ENCODE results near the gene TAGLN3. TPM values are rescaled to one million over a fixed set of nuclear protein-coding genes. Genes with fewer than 3 reads are reported as not detected.
A peak's percentile ranks its signal among the peaks of the same experiment; 100 is the strongest.

Gene TAGLN3
- under 1 TPM; 0.78 to 0.85 TPM for total RNA-seq

DNA sequence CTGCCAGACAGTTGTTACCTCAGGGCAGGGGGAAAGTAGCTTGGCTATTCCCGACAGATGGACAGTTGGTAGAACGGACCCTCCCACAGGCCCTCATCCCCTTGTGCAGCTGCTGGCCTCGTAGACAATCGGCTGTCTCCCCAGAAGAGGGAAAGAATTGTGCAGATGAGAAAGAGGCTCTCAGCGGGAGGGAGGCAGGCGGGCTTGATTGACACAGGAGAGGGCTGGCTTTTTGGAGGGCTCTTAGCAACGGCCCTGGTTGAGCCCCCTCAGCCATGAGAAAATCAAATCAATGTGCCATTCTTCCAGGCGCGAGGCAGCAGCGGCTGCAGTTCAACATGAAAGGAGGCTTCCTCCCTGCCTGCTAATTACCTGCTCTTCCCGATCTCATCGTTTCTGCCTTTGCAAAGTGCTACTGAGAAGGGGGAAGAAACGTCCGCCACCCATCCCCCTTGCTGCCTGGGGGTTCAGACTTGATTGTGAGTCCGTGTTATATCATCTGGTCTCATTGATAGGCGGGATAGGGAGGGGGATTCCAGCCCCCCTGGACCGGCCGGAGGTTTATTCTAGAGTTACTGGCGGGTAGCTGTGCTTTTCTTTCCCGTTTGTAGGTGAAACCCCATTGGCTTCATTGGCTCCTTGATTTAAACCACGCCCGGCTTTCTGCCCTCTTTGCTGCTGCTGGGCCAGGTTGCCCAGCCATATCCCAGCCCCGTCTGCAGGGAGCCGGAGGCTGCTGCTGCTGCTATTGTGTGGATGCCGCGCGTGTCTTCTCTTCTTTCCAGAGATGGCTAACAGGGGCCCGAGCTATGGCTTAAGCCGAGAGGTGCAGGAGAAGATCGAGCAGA, at the start of gene TAGLN3:
TSS of gene TAGLN3 (plus strand) at position 287 of the 848 bp plus-strand sequence. CDS start at position 788, 501 bp downstream.
- H3K36me3 Mint-ChIP-seq = no peaks in the 10 kb centered on the region
- H3K27ac Mint-ChIP-seq = no peak within 1 kb of the TSS
- no peak for DNase-seq
- intact Hi-C loops (cut with micrococcal nuclease) = no loop called here
- ChIA-PET CTCF (interaction anchor here (0.9 to 8.5 kb wide), 4 partner anchors 10 to 15 kb away, joined by 3 to 90 read pairs (median 42); no protein-coding TSS in a partner anchor), POLR2A (no interaction called here)
- H3K4me3 Mint-ChIP-seq = peak within 1 kb of the TSS; percentile 34
- no peaks in the 10 kb centered on the region for H3K27me3 Mint-ChIP-seq
- no peaks in the 10 kb centered on the region for H3K9me3 Mint-ChIP-seq
- H3K4me1 Mint-ChIP-seq (ENCODE audit: low read depth) = peaks cover 39% of the 10 kb centered on the region

DNA sequence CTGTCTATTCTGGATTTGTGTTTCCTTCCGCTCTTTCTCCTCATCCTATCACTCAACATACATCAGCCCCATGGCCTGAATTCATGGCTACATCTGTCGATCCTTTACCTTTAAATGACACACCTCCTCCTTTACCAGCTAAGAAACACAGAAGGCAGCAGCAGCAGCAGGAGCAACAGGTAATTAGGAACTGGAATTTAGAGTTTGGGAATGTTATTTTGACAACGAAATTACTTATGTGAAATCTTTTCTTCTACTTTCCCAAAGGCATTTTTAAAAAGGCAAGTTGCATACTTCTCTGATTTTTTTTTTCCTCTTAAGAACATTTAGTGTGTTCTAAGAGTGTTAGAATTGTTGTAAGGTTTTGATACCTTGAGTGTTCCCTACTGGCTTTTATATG, 49.0 kb upstream of the TAGLN3 start:
- H3K27me3 Mint-ChIP-seq = no peaks in the 10 kb centered on the region
- POLR2A ChIA-PET = no interaction called here
- H3K9me3 Mint-ChIP-seq = no peaks in the 10 kb centered on the region
- H3K36me3 Mint-ChIP-seq = no peaks in the 10 kb centered on the region
- H3K4me3 Mint-ChIP-seq = no peak overlapping the region
- CTCF ChIA-PET = no interaction called here
- H3K4me1 Mint-ChIP-seq (ENCODE audit: low read depth) = no peaks in the 10 kb centered on the region
- no peak overlapping the region for H3K27ac Mint-ChIP-seq
- no peak for DNase-seq
- intact Hi-C loops (cut with micrococcal nuclease) = no loop called here

DNA sequence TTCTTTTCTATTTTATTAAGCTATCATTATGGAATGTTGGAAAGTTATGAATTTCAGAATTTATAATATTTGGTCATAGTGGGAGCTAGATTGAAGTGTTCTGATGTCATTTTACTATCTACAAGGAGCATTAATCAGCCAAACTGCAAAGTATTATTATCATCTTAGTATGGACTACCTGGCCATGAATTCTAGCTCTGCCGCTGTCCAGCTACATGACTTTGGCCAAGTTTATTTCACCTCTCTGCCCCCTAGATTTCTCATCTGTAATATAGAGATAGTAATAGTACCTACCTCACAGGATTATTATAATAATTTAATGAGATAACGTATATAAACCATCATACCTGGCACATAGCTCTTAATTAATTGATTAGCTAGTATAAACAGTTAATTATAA, 47.7 kb upstream of the TAGLN3 start:
- no peak for DNase-seq
- H3K27ac Mint-ChIP-seq = no peak overlapping the region
- H3K36me3 Mint-ChIP-seq = no peaks in the 10 kb centered on the region
- H3K4me1 Mint-ChIP-seq (ENCODE audit: low read depth) = no peaks in the 10 kb centered on the region
- H3K27me3 Mint-ChIP-seq = no peaks in the 10 kb centered on the region
- CTCF ChIA-PET = interaction anchor here (0.6 to 2.0 kb wide), 3 partner anchors 91 to 515 kb away, joined by 3 to 4 read pairs (median 3); no protein-coding TSS in a partner anchor
- intact Hi-C loops (cut with micrococcal nuclease) = no loop called here
- no peak overlapping the region for H3K4me3 Mint-ChIP-seq
- POLR2A ChIA-PET = no interaction called here
- no peaks in the 10 kb centered on the region for H3K9me3 Mint-ChIP-seq

DNA sequence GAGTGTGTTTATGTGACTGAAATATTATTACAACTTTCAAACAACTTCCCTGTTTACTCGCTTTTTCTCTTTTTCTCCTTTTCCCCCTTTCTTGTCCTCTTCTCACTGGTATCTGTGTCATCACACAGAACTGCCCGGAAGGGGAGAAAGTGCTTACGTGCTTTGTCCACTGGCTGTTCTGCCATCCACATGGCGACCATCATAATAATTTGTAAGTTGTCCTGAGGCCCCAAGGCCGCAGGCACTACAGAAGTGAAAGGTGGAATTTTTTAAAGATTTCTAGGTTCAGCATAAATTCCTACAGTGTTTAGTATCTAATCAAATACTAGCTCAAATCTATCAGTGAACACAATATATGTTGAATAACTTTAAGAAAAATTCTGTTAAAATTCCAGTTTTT, 46.6 kb upstream of the TAGLN3 start:
- intact Hi-C loops (cut with micrococcal nuclease) = no loop called here

DNA sequence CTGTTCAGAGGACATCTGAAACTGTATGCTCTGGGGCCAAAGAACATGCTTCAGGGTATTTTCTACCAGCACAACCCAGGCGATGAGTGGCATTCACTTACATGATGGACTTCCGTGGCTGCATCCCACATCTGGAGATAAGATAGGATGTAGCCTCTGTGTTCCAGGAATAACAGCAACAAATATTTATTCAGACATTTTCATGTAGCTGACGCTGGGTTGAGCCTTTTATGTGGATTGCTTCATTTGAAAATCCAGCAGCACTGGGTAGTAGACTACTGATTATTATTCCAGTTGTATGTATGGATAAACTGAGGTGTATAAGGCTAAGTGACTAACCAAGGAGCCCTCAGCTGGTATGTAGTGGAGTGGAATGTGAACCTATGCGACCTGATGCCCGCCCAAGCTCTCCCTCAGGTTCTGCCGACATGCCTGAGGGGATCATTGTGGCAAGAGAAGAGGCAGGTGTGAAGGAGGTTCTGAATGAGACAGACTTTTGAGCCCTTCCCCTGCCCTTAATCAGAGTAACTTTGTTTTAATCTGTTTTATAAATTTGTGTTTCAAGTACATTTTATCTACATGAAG, 45.8 kb upstream of the TAGLN3 start:
- Mint-ChIP-seq H3K36me3 (no peaks in the 10 kb centered on the region), H3K9me3 (no peaks in the 10 kb centered on the region), H3K27me3 (no peaks in the 10 kb centered on the region), H3K4me1 (ENCODE audit: low read depth) (no peaks in the 10 kb centered on the region), H3K27ac (no peak overlapping the region), H3K4me3 (no peak overlapping the region)
- no peak for DNase-seq
- intact Hi-C loops (cut with micrococcal nuclease) = no loop called here
- CTCF ChIA-PET = interaction anchor here (1.3 kb wide), 1 partner anchor 15 kb away, joined by 4 read pairs; no protein-coding TSS in a partner anchor
- POLR2A ChIA-PET = interaction anchor here (0.6 kb wide), 1 partner anchor 254 kb away, joined by 3 read pairs; no protein-coding TSS in a partner anchor

More for the DNA sequence above, 46.6 kb upstream of the TAGLN3 start:
- no peak for DNase-seq
- Mint-ChIP-seq H3K9me3 (no peaks in the 10 kb centered on the region), H3K4me3 (no peak overlapping the region), H3K27me3 (no peaks in the 10 kb centered on the region), H3K4me1 (ENCODE audit: low read depth) (no peaks in the 10 kb centered on the region), H3K36me3 (no peaks in the 10 kb centered on the region), H3K27ac (no peak overlapping the region)
- ChIA-PET CTCF (interaction anchor here (2.0 kb wide), 1 partner anchor 92 kb away, joined by 4 read pairs; no protein-coding TSS in a partner anchor), POLR2A (interaction anchor here (0.6 kb wide), 1 partner anchor 253 kb away, joined by 3 read pairs; no protein-coding TSS in a partner anchor)

DNA sequence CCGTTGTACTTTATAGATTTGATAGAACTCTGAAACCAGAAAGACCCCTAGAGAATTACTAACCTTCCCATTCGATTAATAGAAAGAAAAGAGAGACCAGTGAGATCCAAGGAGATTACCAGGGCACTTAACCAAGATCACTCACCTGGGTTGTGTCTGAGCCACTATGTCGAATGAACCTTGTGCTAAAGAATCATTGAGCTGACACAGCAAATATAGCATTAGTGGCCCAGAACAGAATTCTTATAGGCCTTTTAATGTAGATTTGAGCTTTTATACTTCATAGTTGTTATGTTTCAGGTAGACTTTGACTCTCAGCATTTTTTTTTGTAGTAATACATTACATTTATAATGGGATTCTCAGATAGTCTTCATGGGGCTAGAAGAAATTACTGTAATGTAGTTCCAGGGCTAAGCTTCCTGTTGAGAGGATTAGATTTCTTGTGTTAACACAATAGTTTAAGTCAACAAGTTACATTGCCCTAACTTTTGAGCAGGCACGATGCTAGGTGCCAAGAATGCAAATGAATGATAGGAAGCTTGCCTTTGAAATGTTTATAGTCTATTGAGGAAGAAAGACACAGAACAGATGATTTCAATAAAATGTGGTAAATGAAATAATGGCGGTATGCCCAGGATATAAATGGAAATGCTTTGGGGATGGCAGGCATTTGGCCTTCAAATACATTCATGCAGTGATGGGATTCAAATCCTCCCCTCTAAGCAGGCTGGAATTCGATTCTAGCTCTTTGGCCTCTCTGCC, 44.3 kb upstream of the TAGLN3 start:
- POLR2A ChIA-PET = no interaction called here
- DNase-seq = no peak
- CTCF ChIA-PET = interaction anchor here (0.6 to 1.9 kb wide), 4 partner anchors 13 to 59 kb away, joined by 3 to 7 read pairs (median 4); no protein-coding TSS in a partner anchor
- Mint-ChIP-seq H3K4me1 (ENCODE audit: low read depth) (no peaks in the 10 kb centered on the region), H3K27ac (no peak overlapping the region), H3K4me3 (no peak overlapping the region), H3K27me3 (no peaks in the 10 kb centered on the region), H3K36me3 (no peaks in the 10 kb centered on the region), H3K9me3 (no peaks in the 10 kb centered on the region)
- intact Hi-C loops (cut with micrococcal nuclease) = no loop called here

DNA sequence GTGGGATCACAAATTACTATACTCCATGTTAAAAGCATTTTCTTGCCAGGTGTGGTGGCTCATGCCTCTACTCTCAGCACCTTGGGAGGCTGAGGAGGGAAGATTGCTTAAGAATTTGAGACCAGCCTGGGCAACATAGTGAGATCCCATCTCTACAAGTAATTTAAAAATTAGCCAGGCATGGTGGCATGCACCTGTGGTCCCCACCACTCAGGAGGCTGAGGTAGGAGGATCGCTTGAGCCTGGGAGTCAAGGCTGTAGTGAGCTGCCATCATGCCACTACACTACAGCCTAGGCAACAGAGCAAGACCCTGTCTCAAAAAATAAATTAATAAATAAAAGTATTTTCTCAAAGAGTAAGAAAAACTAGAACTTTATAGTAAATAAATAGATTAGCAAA, 42.8 kb upstream of the TAGLN3 start:
- Mint-ChIP-seq H3K4me3 (no peak overlapping the region), H3K4me1 (ENCODE audit: low read depth) (no peaks in the 10 kb centered on the region), H3K9me3 (no peaks in the 10 kb centered on the region)

DNA sequence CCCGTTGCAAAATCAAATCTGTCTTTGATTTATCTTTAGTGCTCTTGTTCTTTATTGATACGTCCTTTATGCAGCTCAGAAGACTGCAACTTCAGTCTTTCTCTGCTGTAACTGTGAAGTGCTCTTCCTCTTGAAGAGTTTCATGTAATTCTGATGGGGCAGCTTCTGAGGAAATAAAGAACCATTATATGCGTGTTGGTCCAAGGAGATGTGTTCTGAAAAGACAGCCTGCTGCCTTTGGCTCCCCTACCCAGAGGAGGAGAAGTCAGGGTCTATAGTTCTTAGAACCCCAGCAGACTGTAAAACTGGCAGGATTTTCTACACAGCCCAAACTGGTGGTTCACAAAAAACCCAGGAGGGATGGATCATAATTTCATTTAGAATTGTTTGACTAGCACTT, 42.3 kb upstream of the TAGLN3 start:
- CTCF ChIA-PET = interaction anchor here (1.7 kb wide), 1 partner anchor 239 kb away, joined by 4 read pairs; no protein-coding TSS in a partner anchor
- intact Hi-C loops (cut with micrococcal nuclease) = no loop called here
- no peaks in the 10 kb centered on the region for H3K27me3 Mint-ChIP-seq

More for the DNA sequence above, 42.8 kb upstream of the TAGLN3 start:
- Mint-ChIP-seq H3K36me3 (no peaks in the 10 kb centered on the region), H3K27me3 (no peaks in the 10 kb centered on the region), H3K27ac (no peak overlapping the region)
- intact Hi-C loops (cut with micrococcal nuclease) = no loop called here
- ChIA-PET CTCF (interaction anchor here (1.7 to 1.9 kb wide), 2 partner anchors 58 to 239 kb away, joined by 4 to 7 read pairs; no protein-coding TSS in a partner anchor), POLR2A (no interaction called here)
- DNase-seq = no peak

DNA sequence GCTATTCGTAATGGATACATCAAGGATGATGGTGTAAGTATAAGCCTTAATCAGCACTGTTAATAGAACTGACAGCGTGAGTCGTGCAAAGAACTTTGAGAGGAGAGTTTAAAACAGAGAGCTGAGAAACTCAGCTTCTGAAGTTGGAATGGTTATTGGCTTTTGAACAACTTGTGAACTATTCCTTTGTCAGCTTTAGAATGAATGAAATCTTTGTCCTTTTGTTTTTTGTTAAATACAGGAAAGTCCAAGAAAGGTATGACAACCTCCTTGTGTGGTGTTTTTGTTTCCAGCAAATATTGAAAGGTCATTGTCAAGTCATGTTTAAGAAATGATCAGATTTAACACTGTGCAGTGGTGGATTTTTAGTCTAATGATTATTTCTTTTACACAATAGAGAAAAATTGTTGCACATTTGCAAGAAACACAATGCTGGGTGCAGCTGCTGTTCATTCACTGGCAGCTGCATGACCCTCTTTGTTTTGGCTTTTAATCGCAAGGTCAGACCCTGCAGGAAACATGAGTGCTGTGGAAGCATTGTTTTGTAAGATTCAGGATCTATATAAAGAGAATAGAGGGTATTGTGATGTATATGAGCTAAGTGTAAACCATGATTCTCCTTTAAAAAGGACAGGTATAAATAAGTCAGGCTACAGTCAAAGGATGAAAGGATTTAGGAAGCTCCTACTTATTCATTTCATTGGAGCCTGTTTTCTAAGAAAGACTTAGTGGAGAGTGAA, 41.6 kb upstream of the TAGLN3 start:
- no peaks in the 10 kb centered on the region for H3K9me3 Mint-ChIP-seq
- H3K36me3 Mint-ChIP-seq = no peaks in the 10 kb centered on the region
- no peak overlapping the region for H3K4me3 Mint-ChIP-seq
- CTCF ChIA-PET = interaction anchor here (0.6 to 1.5 kb wide), 4 partner anchors 11 to 241 kb away, joined by 3 to 6 read pairs (median 3); no protein-coding TSS in a partner anchor
- H3K27ac Mint-ChIP-seq = no peak overlapping the region
- H3K4me1 Mint-ChIP-seq (ENCODE audit: low read depth) = no peaks in the 10 kb centered on the region
- H3K27me3 Mint-ChIP-seq = no peaks in the 10 kb centered on the region
- DNase-seq = no peak
- POLR2A ChIA-PET = no interaction called here
- intact Hi-C loops (cut with micrococcal nuclease) = no loop called here

More for the DNA sequence above, 42.3 kb upstream of the TAGLN3 start:
- DNase-seq = no peak
- Mint-ChIP-seq H3K4me1 (ENCODE audit: low read depth) (no peaks in the 10 kb centered on the region), H3K27ac (no peak overlapping the region), H3K36me3 (no peaks in the 10 kb centered on the region), H3K4me3 (no peak overlapping the region), H3K9me3 (no peaks in the 10 kb centered on the region)
- POLR2A ChIA-PET = no interaction called here

DNA sequence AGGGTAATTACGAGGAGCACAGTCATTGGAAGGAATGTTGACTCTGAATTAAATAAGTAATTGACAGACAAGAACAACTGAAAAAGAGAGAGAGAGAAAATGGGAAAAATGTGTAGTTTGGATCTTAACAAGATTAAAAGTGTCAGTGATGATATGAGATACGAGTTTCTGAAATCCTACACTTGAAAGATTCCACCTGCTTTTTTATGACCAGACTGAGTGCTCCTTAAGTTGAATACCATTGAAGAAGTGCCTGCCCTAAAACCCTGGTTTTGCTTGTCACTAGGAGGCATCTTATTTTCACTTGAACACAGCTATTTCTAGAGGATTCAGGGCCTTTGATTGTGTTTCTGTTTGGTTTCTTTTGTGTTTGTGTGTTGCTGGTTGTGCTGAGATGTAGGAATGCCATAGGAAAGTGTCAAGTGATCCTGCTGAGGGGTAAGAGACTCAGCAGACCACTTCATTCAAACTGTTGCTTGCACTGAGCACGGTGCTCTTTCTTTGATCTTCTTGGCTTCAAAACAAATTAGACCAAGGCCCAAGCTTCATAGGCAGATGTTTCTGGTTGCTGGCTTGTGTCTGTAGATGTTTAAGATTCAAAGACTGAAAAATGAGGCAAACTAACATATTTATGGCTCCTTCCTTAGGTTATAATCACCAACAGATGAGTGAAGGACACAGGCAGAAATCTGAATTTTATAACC, 37.1 kb upstream of the TAGLN3 start:
- peaks cover 16% of the 10 kb centered on the region for H3K4me1 Mint-ChIP-seq (ENCODE audit: low read depth)
- intact Hi-C loops (cut with micrococcal nuclease) = no loop called here
- no peak for DNase-seq
- no peaks in the 10 kb centered on the region for H3K27me3 Mint-ChIP-seq
- H3K27ac Mint-ChIP-seq = no peak overlapping the region
- ChIA-PET CTCF (interaction anchor here (1.1 to 5.1 kb wide), 4 partner anchors 52 to 293 kb away, joined by 3 to 31 read pairs (median 9); no protein-coding TSS in a partner anchor), POLR2A (no interaction called here)
- H3K4me3 Mint-ChIP-seq = no peak overlapping the region
- no peaks in the 10 kb centered on the region for H3K9me3 Mint-ChIP-seq
- no peaks in the 10 kb centered on the region for H3K36me3 Mint-ChIP-seq

DNA sequence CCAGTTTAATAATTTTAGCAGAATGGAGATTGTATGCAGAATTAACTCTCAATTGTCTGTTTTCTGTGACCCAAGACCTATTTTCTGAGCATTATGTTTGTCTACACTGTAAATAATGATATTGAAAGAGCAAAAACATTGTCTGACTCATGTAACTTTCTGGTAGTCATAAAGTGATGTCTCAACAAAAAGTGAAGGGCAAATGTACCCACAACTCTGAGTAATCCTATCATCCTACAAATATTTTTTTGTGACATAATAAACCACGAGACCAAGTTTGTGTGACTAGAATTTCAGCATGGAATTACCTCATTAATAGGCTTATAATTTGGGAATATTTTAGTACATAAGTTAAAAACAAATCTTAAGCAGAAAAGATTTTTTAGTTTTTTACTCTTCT, 35.3 kb upstream of the TAGLN3 start:
- H3K27me3 Mint-ChIP-seq = no peaks in the 10 kb centered on the region
- H3K4me1 Mint-ChIP-seq (ENCODE audit: low read depth) = peaks cover 21% of the 10 kb centered on the region
- H3K36me3 Mint-ChIP-seq = no peaks in the 10 kb centered on the region
- intact Hi-C loops (cut with micrococcal nuclease) = no loop called here
- ChIA-PET POLR2A (no interaction called here), CTCF (interaction anchor here (2.5 to 5.1 kb wide), 2 partner anchors 50 to 247 kb away, joined by 13 to 31 read pairs; no protein-coding TSS in a partner anchor)
- no peak overlapping the region for H3K4me3 Mint-ChIP-seq
- no peak for DNase-seq
- H3K9me3 Mint-ChIP-seq = no peaks in the 10 kb centered on the region
- H3K27ac Mint-ChIP-seq = no peak overlapping the region
